NB4 (cell line): ENCODE results near the gene UBXN10.

Experiments used
- CTCF ChIP-seq: IDR thresholded peaks from one replicate; pipeline ENCODE4 v1.5.1; 2012; ENCODE audit warnings: low read depth, low read length
- MAX ChIP-seq: IDR thresholded peaks from 2 replicates; pipeline ENCODE4 v1.6.1; 2011; ENCODE audit warnings: low read depth, low read length
- POLR2A ChIP-seq: IDR thresholded peaks from 2 replicates; pipeline ENCODE4 v1.6.1; 2011; ENCODE audit warnings: mild to moderate bottlenecking; ENCODE audit not compliant: insufficient read length; ENCODE audit errors: extremely low read depth

- TF ChIP-seq CTCF (no peak), POLR2A (no peak), MAX (no peak)
These were observed 23.6 kb downstream of the UBXN10 start for GRCh38 chr1:20209471-20209870.
